ENCODE measurements around the gene SLC7A9.

Gene SLC7A9

GRCh38 chr19:32781280-32781679 is 88.3 kb downstream of the SLC7A9 start:
- H3K9me3 Mint-ChIP-seq: peaks cover 40% of the 10 kb centered on the region
- DNase-seq: no peak
- H3K36me3 Mint-ChIP-seq (ENCODE audit: low read depth): peaks cover 7% of the 10 kb centered on the region
- no peak overlapping the region for H3K4me3 Mint-ChIP-seq
- no peak for TF ChIP-seq CTCF (IDR thresholded peaks at IDR 0.05)
- no peak overlapping the region for H3K27ac Mint-ChIP-seq
- peaks cover 18% of the 10 kb centered on the region for H3K4me1 Mint-ChIP-seq
- peaks cover 14% of the 10 kb centered on the region for H3K27me3 Mint-ChIP-seq (ENCODE audit: low read depth, poor library complexity)

Data from nephron progenitor cell (in vitro differentiated cells).